HCT116 (cell line): ENCODE data around the gene GOLIM4. TPM values are rescaled to one million over a fixed set of nuclear protein-coding genes. Genes with fewer than 3 reads are reported as not detected.

Experiments used
- ATAC-seq: fragments of 200-7000 bp; cut with Tn5 transposase; 2 replicates; pipeline ENCODE4 v1.9.1; 2020; ENCODE audit warnings: mild to moderate bottlenecking, moderate library complexity
- BruUV-seq: library from RNA; stranded (reverse); fragments of 400-500 nt; replicated peaks from 2 replicates; lab custom pipeline; 2021; lab: Mats Ljungman, UMichigan
- CTCF ChIA-PET: fragments of 300-600 bp; sonication (Branson Sonifier 250); formaldehyde crosslinking; loops from one replicate; lab custom pipeline; 2021; ENCODE audit warnings: antibody characterized with exemption; lab: Charles Lee
- POLR2A ChIA-PET: fragments of 300-600, 350-600 bp; sonication (Branson Sonifier 250); formaldehyde crosslinking; loops from one replicate; lab custom pipeline; 2021; ENCODE audit warnings: antibody characterized with exemption; lab: Charles Lee
- RAD21 ChIA-PET, 2 experiments: fragments of 300-600 bp; sonication (Branson Sonifier 250); formaldehyde crosslinking; loops; one replicate each; lab custom pipeline; 2023; ENCODE audit warnings: low total read pairs in 2 of 2; ENCODE audit not compliant: uncharacterized antibody in 2 of 2, unreplicated experiment in 2 of 2, low non-redundant PET in 1 of 2; lab: Charles Lee
- DNase-seq: peaks from one replicate; pipeline ENCODE4 v3.0.0-alpha.2; 2010; ENCODE audit warnings: low read depth, low spot score
- H2AFZ ChIP-seq: fragments of 200-600 bp; shearing (Covaris generic), sonication (generic); 2 replicates; pipeline ENCODE4 v1.6.1; 2017; ENCODE audit warnings: low read depth, mixed run types, mixed read lengths, antibody characterized with exemption, low read length; ENCODE audit not compliant: poor library complexity, severe bottlenecking
- H3K27ac ChIP-seq: 2 replicates; pipeline ENCODE4 v1.5.1; 2012; ENCODE audit warnings: low read depth, low read length
- H3K27me3 ChIP-seq: fragments of 200-600 bp; sonication (generic); 2 replicates; pipeline ENCODE4 v1.6.1; 2016; ENCODE audit warnings: mixed run types, low read length, mixed read lengths; ENCODE audit not compliant: insufficient read depth
- H3K36me3 ChIP-seq, 2 experiments: fragments of 200-500 bp in 1 of 2; fragments of 200-600 bp in 1 of 2; sonication (Bioruptor generic) in 1 of 2; sonication (generic) in 1 of 2; 2 replicates each; pipeline versions ENCODE4 v1.5.1 to v1.6.1; 2014 to 2016; ENCODE audit warnings: low read length in 2 of 2, inconsistent platforms in 1 of 2, mixed read lengths in 1 of 2, mixed run types in 1 of 2; ENCODE audit not compliant: insufficient read depth in 2 of 2, control insufficient read depth in 1 of 2
- H3K4me1 ChIP-seq, 2 experiments: fragments of 200-600 bp in 1 of 2; sonication (generic) in 1 of 2; 2 replicates each; pipeline versions ENCODE4 v1.5.1 to v1.6.1; 2012 to 2017; ENCODE audit warnings: low read length in 2 of 2, inconsistent platforms in 1 of 2, mild to moderate bottlenecking in 1 of 2, mixed read lengths in 1 of 2, mixed run types in 1 of 2, moderate library complexity in 1 of 2; ENCODE audit not compliant: insufficient read depth in 2 of 2, control insufficient read depth in 1 of 2
- H3K4me2 ChIP-seq: fragments of 200-600 bp; sonication (generic); 2 replicates; pipeline ENCODE4 v1.6.1; 2017; ENCODE audit warnings: mixed run types, low read length, mixed read lengths
- H3K4me3 ChIP-seq, 2 experiments: fragments of 200-600 bp in 1 of 2; sonication (generic) in 1 of 2; replicated peaks in 1 of 2; 2 replicates each; pipeline ENCODE4 v1.5.1; 2011 to 2016; ENCODE audit warnings: low read length in 2 of 2, control low read depth in 1 of 2, low read depth in 1 of 2, mild to moderate bottlenecking in 1 of 2, mixed read lengths in 1 of 2, mixed run types in 1 of 2
- H3K79me2 ChIP-seq: fragments of 200-600 bp; sonication (generic); 2 replicates; pipeline ENCODE4 v1.6.1; 2017; ENCODE audit warnings: mild to moderate bottlenecking, mixed run types, low read length, moderate library complexity, mixed read lengths; ENCODE audit not compliant: insufficient read depth
- H3K9ac ChIP-seq: fragments of 200-600 bp; sonication (generic); 2 replicates; pipeline ENCODE4 v1.6.1; 2016; ENCODE audit warnings: low read length, mixed read lengths
- H3K9me2 ChIP-seq: fragments of 200-600 bp; sonication (generic), shearing (Covaris generic); 2 replicates; pipeline ENCODE4 v1.6.1; 2017; ENCODE audit warnings: mixed run types, mild to moderate bottlenecking, moderate library complexity; ENCODE audit not compliant: insufficient read depth
- H3K9me3 ChIP-seq, 2 experiments: fragments of 200-500 bp in 1 of 2; fragments of 200-600 bp in 1 of 2; sonication (Bioruptor generic) in 1 of 2; sonication (generic) in 1 of 2; 2 replicates each; pipeline ENCODE4 v1.6.1; 2014 to 2017; ENCODE audit warnings: low read length in 2 of 2, mixed read lengths in 2 of 2, inconsistent platforms in 1 of 2, low read depth in 1 of 2, mild to moderate bottlenecking in 1 of 2, mixed run types in 1 of 2, moderate library complexity in 1 of 2; ENCODE audit not compliant: control insufficient read depth in 1 of 2, insufficient read depth in 1 of 2
- H4K20me1 ChIP-seq: fragments of 200-600 bp; sonication (generic), shearing (Covaris generic); 2 replicates; pipeline ENCODE4 v1.6.1; 2017; ENCODE audit warnings: mixed run types, mild to moderate bottlenecking, moderate library complexity; ENCODE audit not compliant: insufficient read depth
- CBX3 ChIP-seq: IDR thresholded peaks from 2 replicates; pipeline ENCODE4 v1.6.1; 2012; ENCODE audit warnings: low read depth
- SP1 ChIP-seq: IDR thresholded peaks from 2 replicates; pipeline ENCODE4 v1.6.1; 2012; ENCODE audit warnings: low read depth
- ZFX ChIP-seq: fragments of 450-650 bp; IDR thresholded peaks from 2 replicates; pipeline ENCODE4 v1.6.1; 2017
- intact Hi-C: fragments of 100-400 bp; cut with micrococcal nuclease; formaldehyde crosslinking; loops from 2 replicates; pipeline ENCODE4 v1.10.0; 2022
- total RNA-seq: library from RNA; stranded (reverse); gene quantifications from one replicate; pipeline ENCODE4 v1.2.1, GENCODE V29; 2021; ENCODE audit not compliant: unreplicated experiment

Gene GOLIM4
- total RNA-seq, 1 experiment from 2014 or later, result 10.6 TPM

- BruUV-seq, result no TSS peak
Observed at GRCh38 chr3:168003911-168004310, 91.8 kb downstream of the GOLIM4 start.

GRCh38 chr3:168002786-168003368, 92.8 kb downstream of the GOLIM4 start:
- no peak overlapping the region for H3K27ac ChIP-seq
- TF ChIP-seq CBX3 (peak; percentile 53; the same call in 1 of the 2 replicates), SP1 (no peak), ZFX (no peak)
- H3K9ac ChIP-seq, result no peak overlapping the region
- H3K4me2 ChIP-seq, result 0 out of 2 replicates have a peak overlapping the region, but pooled peaks have one; percentile 10
- BruUV-seq, result no TSS peak
- H2AFZ ChIP-seq, result peak overlapping the region; percentile 41
- intact Hi-C loops, result no loop called here
- no peaks in the 10 kb centered on the region for H3K9me2 ChIP-seq
- H4K20me1 ChIP-seq, result no peaks in the 10 kb centered on the region
- ATAC-seq (peak; percentile 40; the same call in 1 of the 2 replicates), DNase-seq (no peak)
- ChIA-PET RAD21 (no interaction called here), POLR2A (no interaction called here), CTCF (no interaction called here)
- peaks cover 0 to 8% of the 10 kb centered on the region in 2 experiments; a peak in 1 of 4 replicates for H3K4me1 ChIP-seq
- H3K27me3 ChIP-seq, result no peaks in the 10 kb centered on the region
- H3K4me3 ChIP-seq, result no peak overlapping the region
- H3K36me3 ChIP-seq, result no peaks in the 10 kb centered on the region
- H3K79me2 ChIP-seq, result no peaks in the 10 kb centered on the region
- H3K9me3 ChIP-seq, result no peaks in the 10 kb centered on the region

More at GRCh38 chr3:168003911-168004310, 91.8 kb downstream of the GOLIM4 start:
- 0 out of 4 replicates have a peak, but pooled peaks cover 0 to 2% of the 10 kb centered on the region in 2 experiments for H3K36me3 ChIP-seq
- CTCF ChIA-PET, result no interaction called here
- no peak for TF ChIP-seq SP1
- TF ChIP-seq, all 23 proteins: peak for 0
- Histone ChIP-seq H3K4me2 (no peak overlapping the region), H3K9ac (no peak overlapping the region), H3K9me2 (no peaks in the 10 kb centered on the region), H3K27me3 (no peaks in the 10 kb centered on the region), H3K9me3 (no peaks in the 10 kb centered on the region), H3K4me1 (peaks cover 0 to 8% of the 10 kb centered on the region in 2 experiments; a peak in 1 of 4 replicates), H3K4me3 (no peak overlapping the region), H2AFZ (no peak overlapping the region), H3K27ac (no peak overlapping the region), H3K79me2 (no peaks in the 10 kb centered on the region), H4K20me1 (no peaks in the 10 kb centered on the region)
- ATAC-seq, result no peak
- DNase-seq, result no peak
- RAD21 ChIA-PET, result no interaction called here
- POLR2A ChIA-PET, result no interaction called here
- intact Hi-C loops, result no loop called here
